Peyer's patch (tissue), 4 donors: ENCODE results near the gene NBPF4.

Experiments
- POLR2A ChIP-seq, 2 donors: fragments of 450-650 bp; IDR thresholded peaks; one replicate each; pipeline ENCODE4 v1.5.1; 2017; ENCODE audit warnings: antibody characterized with exemption in 2 of 2, mild to moderate bottlenecking in 2 of 2, moderate library complexity in 2 of 2
- TF ChIP-seq, protein P1 (sequence below), 6 experiments: fragments of 450-650 bp in 4 of 6; fragments of 200-600 bp in 2 of 6; sonication (generic) in 1 of 6; IDR thresholded peaks; one replicate each; pipeline ENCODE4 v1.5.1; 2017 to 2019; ENCODE audit warnings: antibody characterized with exemption in 6 of 6, mild to moderate bottlenecking in 3 of 6, moderate library complexity in 1 of 6

DNA sequence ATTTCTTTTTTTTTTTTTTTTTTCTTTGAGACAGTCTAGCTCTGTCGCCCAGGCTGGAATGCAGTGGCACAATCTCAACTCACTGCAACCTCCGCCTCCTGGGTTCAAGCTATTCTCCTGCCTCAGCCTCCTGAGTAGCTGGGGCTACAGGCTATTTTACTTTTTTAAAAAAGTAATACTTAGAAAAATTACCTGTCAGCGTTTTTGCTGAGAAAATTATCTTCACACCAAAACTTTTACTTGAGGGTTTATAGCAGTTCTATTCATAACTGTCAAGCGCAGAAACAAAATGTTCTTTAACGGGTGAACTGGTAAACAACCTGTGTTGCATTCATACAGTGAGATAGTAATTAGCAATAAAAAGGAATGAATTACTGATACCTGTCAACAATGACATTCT, 42.2 kb downstream of the NBPF4 start:
- TF ChIP-seq, protein P1, sequence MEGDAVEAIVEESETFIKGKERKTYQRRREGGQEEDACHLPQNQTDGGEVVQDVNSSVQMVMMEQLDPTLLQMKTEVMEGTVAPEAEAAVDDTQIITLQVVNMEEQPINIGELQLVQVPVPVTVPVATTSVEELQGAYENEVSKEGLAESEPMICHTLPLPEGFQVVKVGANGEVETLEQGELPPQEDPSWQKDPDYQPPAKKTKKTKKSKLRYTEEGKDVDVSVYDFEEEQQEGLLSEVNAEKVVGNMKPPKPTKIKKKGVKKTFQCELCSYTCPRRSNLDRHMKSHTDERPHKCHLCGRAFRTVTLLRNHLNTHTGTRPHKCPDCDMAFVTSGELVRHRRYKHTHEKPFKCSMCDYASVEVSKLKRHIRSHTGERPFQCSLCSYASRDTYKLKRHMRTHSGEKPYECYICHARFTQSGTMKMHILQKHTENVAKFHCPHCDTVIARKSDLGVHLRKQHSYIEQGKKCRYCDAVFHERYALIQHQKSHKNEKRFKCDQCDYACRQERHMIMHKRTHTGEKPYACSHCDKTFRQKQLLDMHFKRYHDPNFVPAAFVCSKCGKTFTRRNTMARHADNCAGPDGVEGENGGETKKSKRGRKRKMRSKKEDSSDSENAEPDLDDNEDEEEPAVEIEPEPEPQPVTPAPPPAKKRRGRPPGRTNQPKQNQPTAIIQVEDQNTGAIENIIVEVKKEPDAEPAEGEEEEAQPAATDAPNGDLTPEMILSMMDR (IDR thresholded peaks at IDR 0.05): no peak
- TF ChIP-seq POLR2A (IDR thresholded peaks at IDR 0.05): no peak
